PC-9 (cell line): ENCODE data around the gene LOXL1. TPM values are rescaled to one million over a fixed set of nuclear protein-coding genes. Genes with fewer than 3 reads are reported as not detected.

Experiments used
- BruUV-seq: library from RNA; stranded (reverse); fragments of 400-500 nt; replicated peaks from 2 replicates; lab custom pipeline; 2021; lab: Mats Ljungman, UMichigan
- CTCF ChIA-PET: fragments of 300-600 bp; sonication (Branson Sonifier 250); formaldehyde crosslinking; loops from one replicate; lab custom pipeline; 2022; ENCODE audit warnings: antibody characterized with exemption; lab: Charles Lee
- POLR2A ChIA-PET: fragments of 300-600 bp; sonication (Branson Sonifier 250); formaldehyde crosslinking; loops from one replicate; lab custom pipeline; 2022; ENCODE audit warnings: antibody characterized with exemption; ENCODE audit not compliant: unreplicated experiment; lab: Charles Lee
- DNase-seq, 2 experiments: peaks; one replicate each; pipeline versions ENCODE4 v3.0.0 to v3.0.0-alpha.2; 2015 to 2022; ENCODE audit warnings: mixed read lengths in 1 of 2
- H2AFZ ChIP-seq: fragments of 200-600 bp; sonication (generic); 2 replicates; pipeline ENCODE4 v1.8.1; 2017; ENCODE audit warnings: antibody characterized with exemption
- H3F3A ChIP-seq: fragments of 200-600 bp; sonication (generic); 2 replicates; pipeline ENCODE4 v1.8.1; 2017; ENCODE audit warnings: antibody characterized with exemption, mild to moderate bottlenecking, low read depth; ENCODE audit not compliant: insufficient read depth
- H3K27ac ChIP-seq: fragments of 200-600 bp; sonication (generic); 2 replicates; pipeline ENCODE4 v1.6.1; 2016; ENCODE audit warnings: mixed run types
- H3K27me3 ChIP-seq: fragments of 200-600 bp; sonication (generic); 2 replicates; pipeline ENCODE4 v1.6.1; 2016; ENCODE audit warnings: low read depth, mixed run types; ENCODE audit not compliant: insufficient read depth
- H3K36me3 ChIP-seq: fragments of 200-600 bp; sonication (generic); 2 replicates; pipeline ENCODE4 v1.6.1; 2016; ENCODE audit warnings: low read depth, mixed run types
- H3K4me1 ChIP-seq: fragments of 200-600 bp; sonication (generic); replicated peaks from 2 replicates; pipeline ENCODE4 v1.6.1; 2016; ENCODE audit warnings: mixed run types; ENCODE audit not compliant: insufficient read depth
- H3K4me2 ChIP-seq: fragments of 200-600 bp; sonication (generic); 2 replicates; pipeline ENCODE4 v1.6.1; 2017; ENCODE audit warnings: mixed run types
- H3K4me3 ChIP-seq: fragments of 200-600 bp; sonication (generic); 2 replicates; pipeline ENCODE4 v1.6.1; 2016; ENCODE audit warnings: mixed run types
- H3K79me2 ChIP-seq: fragments of 200-600 bp; sonication (generic); 2 replicates; pipeline ENCODE4 v1.6.1; 2017; ENCODE audit warnings: low read depth, mixed run types
- H3K9me2 ChIP-seq: fragments of 200-600 bp; sonication (generic); 2 replicates; pipeline ENCODE4 v1.8.1; 2017; ENCODE audit warnings: mild to moderate bottlenecking; ENCODE audit not compliant: insufficient read depth
- H3K9me3 ChIP-seq: fragments of 200-600 bp; sonication (generic); 2 replicates; pipeline ENCODE4 v1.8.1; 2016; ENCODE audit warnings: low read depth; ENCODE audit not compliant: insufficient read depth
- H4K20me1 ChIP-seq: fragments of 200-600 bp; sonication (generic); 2 replicates; pipeline ENCODE4 v1.8.1; 2017; ENCODE audit not compliant: insufficient read depth
- CTCF ChIP-seq: fragments of 200-600 bp; sonication (generic); conservative IDR thresholded peaks from 2 replicates; pipeline ENCODE4 v1.6.1; 2017; ENCODE audit warnings: mixed run types, antibody characterized with exemption, mild to moderate bottlenecking, moderate library complexity
- EZH2 ChIP-seq: fragments of 200-600 bp; sonication (generic); IDR thresholded peaks from 2 replicates; pipeline ENCODE4 v1.8.0; 2017; ENCODE audit warnings: antibody characterized with exemption, low read depth
- intact Hi-C: fragments of 100-400 bp; cut with micrococcal nuclease; formaldehyde crosslinking; loops from one replicate; pipeline ENCODE4 v1.10.0; 2022; ENCODE audit not compliant: unreplicated experiment
- total RNA-seq: library from RNA; stranded (reverse); gene quantifications from 2 replicates; pipeline ENCODE4 v1.2.3, GENCODE V29; 2021

Gene LOXL1
- total RNA-seq, 1 experiment from 2014 or later, result 50.7 TPM

GRCh38 chr15:73928971-73929627, 2.8 kb downstream of the LOXL1 start:
- 0 out of 2 replicates have a peak, but pooled peaks cover 7% of the 10 kb centered on the region for H3K36me3 ChIP-seq
- CTCF ChIA-PET, result no interaction called here
- BruUV-seq, result no TSS peak
- no peak overlapping the region for H2AFZ ChIP-seq
- H4K20me1 ChIP-seq, result peaks cover 7% of the 10 kb centered on the region
- peak overlapping the region; percentile 85 for H3K4me2 ChIP-seq
- peaks cover 40% of the 10 kb centered on the region for H3F3A ChIP-seq
- H3K79me2 ChIP-seq, result peaks cover 49% of the 10 kb centered on the region
- peak overlapping the region; percentile 62 for H3K4me3 ChIP-seq
- intact Hi-C loops, result loop anchor here (5.0 kb wide), 1 partner anchor 33 kb away; no protein-coding TSS in a partner anchor
- H3K4me1 ChIP-seq, result peaks cover 62% of the 10 kb centered on the region
- POLR2A ChIA-PET, result no interaction called here
- no peak for TF ChIP-seq EZH2
- no peak for TF ChIP-seq CTCF
- no peaks in the 10 kb centered on the region for H3K9me3 ChIP-seq
- H3K27ac ChIP-seq, result no peak overlapping the region
- no peaks in the 10 kb centered on the region for H3K27me3 ChIP-seq
- DNase-seq, result no peak
- H3K9me2 ChIP-seq, result no peaks in the 10 kb centered on the region

- no peak for TF ChIP-seq CTCF
- no peak for TF ChIP-seq EZH2
- Histone ChIP-seq H3K27ac (no peak overlapping the region), H2AFZ (no peak overlapping the region), H3K4me3 (no peak overlapping the region), H3K9me3 (no peaks in the 10 kb centered on the region), H3K79me2 (peaks cover 58% of the 10 kb centered on the region), H3F3A (peaks cover 41% of the 10 kb centered on the region), H3K36me3 (0 out of 2 replicates have a peak, but pooled peaks cover 7% of the 10 kb centered on the region), H3K27me3 (no peaks in the 10 kb centered on the region), H3K9me2 (no peaks in the 10 kb centered on the region), H3K4me2 (no peak overlapping the region), H3K4me1 (peaks cover 63% of the 10 kb centered on the region), H4K20me1 (peaks cover 7% of the 10 kb centered on the region)
- ChIA-PET POLR2A (no interaction called here), CTCF (no interaction called here)
- no TSS peak for BruUV-seq
- intact Hi-C loops, result no loop called here
- DNase-seq, result no peak
Observed at GRCh38 chr15:73930371-73930770, 4.1 kb downstream of the LOXL1 start.

GRCh38 chr15:73930790-73931281, 4.6 kb downstream of the LOXL1 start:
- peaks cover 61% of the 10 kb centered on the region for H3K79me2 ChIP-seq
- BruUV-seq, result no TSS peak
- H3K27me3 ChIP-seq, result no peaks in the 10 kb centered on the region
- H3K4me3 ChIP-seq, result no peak overlapping the region
- CTCF ChIA-PET, result no interaction called here
- intact Hi-C loops, result no loop called here
- TF ChIP-seq EZH2, result no peak
- no peak for TF ChIP-seq CTCF
- 0 out of 2 replicates have a peak, but pooled peaks cover 7% of the 10 kb centered on the region for H3K36me3 ChIP-seq
- no peak overlapping the region for H3K27ac ChIP-seq
- no peak overlapping the region for H2AFZ ChIP-seq
- H3K4me1 ChIP-seq, result peaks cover 64% of the 10 kb centered on the region
- H3F3A ChIP-seq, result peaks cover 39% of the 10 kb centered on the region
- POLR2A ChIA-PET, result no interaction called here
- no peaks in the 10 kb centered on the region for H3K9me2 ChIP-seq
- H3K9me3 ChIP-seq, result no peaks in the 10 kb centered on the region
- peaks cover 7% of the 10 kb centered on the region for H4K20me1 ChIP-seq
- DNase-seq, result no peak
- no peak overlapping the region for H3K4me2 ChIP-seq
